Panc1 (cell line): ENCODE data around the gene NAPSA.

Source experiments
- CTCF ChIP-seq: fragments of 450-650 bp; IDR thresholded peaks from 2 replicates; pipeline ENCODE4 v1.5.1; 2017; ENCODE audit warnings: mild to moderate bottlenecking
- REST ChIP-seq, 2 experiments: IDR thresholded peaks; 2 replicates each; pipeline ENCODE4 v1.6.1; 2011 to 2012; ENCODE audit warnings: low read depth in 2 of 2, control low read depth in 1 of 2, low read length in 1 of 2, mild to moderate bottlenecking in 1 of 2, moderate library complexity in 1 of 2; ENCODE audit not compliant: insufficient read depth in 1 of 2

- TF ChIP-seq REST (IDR thresholded peaks at IDR 0.05; ENCODE audit: insufficient read depth in 1 of 2, low read depth in 2 of 2, low read length in 1 of 2) (no peak), CTCF (no peak)
These were observed 33.9 kb upstream of the NAPSA start for GRCh38 chr19:50399368-50399745.
